ENCODE measurements around the gene FGF4. TPM values are rescaled to one million over a fixed set of nuclear protein-coding genes. Genes with fewer than 3 reads are reported as not detected.

Gene FGF4
- total RNA-seq, 1 experiment from 2014 or later: not detected

GRCh38 chr11:69750108-69750850 is 24.9 kb downstream of the FGF4 start:
- intact Hi-C loops (cut with micrococcal nuclease; ENCODE audit: unreplicated experiment): no loop called here

GRCh38 chr11:69748637-69749036 is 26.5 kb downstream of the FGF4 start:
- intact Hi-C loops (cut with micrococcal nuclease; ENCODE audit: unreplicated experiment): no loop called here
- no peaks in the 10 kb centered on the region for H3K27me3 ChIP-seq (replicated peaks; ENCODE audit: control insufficient read depth, insufficient read depth, low read length)
- no peaks in the 10 kb centered on the region for H3K36me3 ChIP-seq (ENCODE audit: control insufficient read depth, insufficient read depth, low read length)
- H3K9me3 ChIP-seq: no peaks in the 10 kb centered on the region
- POLR2A ChIA-PET: no interaction called here
- Mint-ChIP-seq H3K36me3 (ENCODE audit: insufficient read depth, unreplicated experiment) (no peaks in the 10 kb centered on the region), H3K4me3 (ENCODE audit: unreplicated experiment) (no peak overlapping the region), H3K27me3 (ENCODE audit: insufficient read depth, unreplicated experiment) (no peaks in the 10 kb centered on the region), H3K27ac (ENCODE audit: unreplicated experiment) (no peak overlapping the region), H3K9me3 (ENCODE audit: unreplicated experiment) (no peaks in the 10 kb centered on the region), H3K4me1 (ENCODE audit: low read depth, unreplicated experiment) (peaks cover 8% of the 10 kb centered on the region)
- CTCF ChIA-PET: no interaction called here
- DNase-seq: no peak
- no peak overlapping the region for H3K4me3 ChIP-seq (ENCODE audit: low read depth, low read length)
- peaks cover 11% of the 10 kb centered on the region; the same call in 1 of the 2 replicates for H3K4me1 ChIP-seq
- no TSS peak for BruUV-seq (replicated peaks)
- TF ChIP-seq CTCF (IDR thresholded peaks at IDR 0.05; ENCODE audit: insufficient read depth in 1 of 2, low read depth in 1 of 2, low read length in 1 of 2, severe bottlenecking in 1 of 2, unreplicated experiment in 1 of 2): no peak

More at GRCh38 chr11:69750108-69750850, 24.9 kb downstream of the FGF4 start:
- DNase-seq: no peak
- Histone ChIP-seq H3K27me3 (replicated peaks; ENCODE audit: control insufficient read depth, insufficient read depth, low read length) (no peaks in the 10 kb centered on the region), H3K36me3 (ENCODE audit: control insufficient read depth, insufficient read depth, low read length) (no peaks in the 10 kb centered on the region), H3K9me3 (no peaks in the 10 kb centered on the region), H3K4me1 (peaks cover 6% of the 10 kb centered on the region; the same call in 1 of the 2 replicates), H3K4me3 (ENCODE audit: low read depth, low read length) (no peak overlapping the region)
- no peaks in the 10 kb centered on the region for H3K9me3 Mint-ChIP-seq (ENCODE audit: unreplicated experiment)
- H3K27ac Mint-ChIP-seq (ENCODE audit: unreplicated experiment): no peak overlapping the region
- H3K27me3 Mint-ChIP-seq (ENCODE audit: insufficient read depth, unreplicated experiment): no peaks in the 10 kb centered on the region
- H3K4me3 Mint-ChIP-seq (ENCODE audit: unreplicated experiment): no peak overlapping the region
- no peaks in the 10 kb centered on the region for H3K4me1 Mint-ChIP-seq (ENCODE audit: low read depth, unreplicated experiment)
- no peak for TF ChIP-seq CTCF (IDR thresholded peaks at IDR 0.05; ENCODE audit: insufficient read depth in 1 of 2, low read depth in 1 of 2, low read length in 1 of 2, severe bottlenecking in 1 of 2, unreplicated experiment in 1 of 2)
- ChIA-PET CTCF (no interaction called here), POLR2A (no interaction called here)
- no peaks in the 10 kb centered on the region for H3K36me3 Mint-ChIP-seq (ENCODE audit: insufficient read depth, unreplicated experiment)
- BruUV-seq (replicated peaks): no TSS peak

GRCh38 chr11:69746752-69747742 is 28.1 kb downstream of the FGF4 start:
- no peak for DNase-seq
- no peaks in the 10 kb centered on the region for H3K9me3 Mint-ChIP-seq (ENCODE audit: unreplicated experiment)
- no peaks in the 10 kb centered on the region for H3K27me3 Mint-ChIP-seq (ENCODE audit: insufficient read depth, unreplicated experiment)
- no peak overlapping the region for H3K27ac Mint-ChIP-seq (ENCODE audit: unreplicated experiment)
- Histone ChIP-seq H3K36me3 (ENCODE audit: control insufficient read depth, insufficient read depth, low read length) (no peaks in the 10 kb centered on the region), H3K4me3 (ENCODE audit: low read depth, low read length) (no peak overlapping the region), H3K4me1 (peaks cover 11% of the 10 kb centered on the region; the same call in 1 of the 2 replicates), H3K9me3 (no peaks in the 10 kb centered on the region), H3K27me3 (replicated peaks; ENCODE audit: control insufficient read depth, insufficient read depth, low read length) (no peaks in the 10 kb centered on the region)
- ChIA-PET CTCF (no interaction called here), POLR2A (no interaction called here)
- peaks cover 8% of the 10 kb centered on the region for H3K4me1 Mint-ChIP-seq (ENCODE audit: low read depth, unreplicated experiment)
- no TSS peak for BruUV-seq (replicated peaks)
- H3K36me3 Mint-ChIP-seq (ENCODE audit: insufficient read depth, unreplicated experiment): no peaks in the 10 kb centered on the region
- intact Hi-C loops (cut with micrococcal nuclease; ENCODE audit: unreplicated experiment): no loop called here
- H3K4me3 Mint-ChIP-seq (ENCODE audit: unreplicated experiment): no peak overlapping the region
- TF ChIP-seq CTCF (IDR thresholded peaks at IDR 0.05; ENCODE audit: insufficient read depth in 1 of 2, low read depth in 1 of 2, low read length in 1 of 2, severe bottlenecking in 1 of 2, unreplicated experiment in 1 of 2): no peak
